NB4 (cell line): ENCODE results near the gene PEF1.
"Not testable (repeated sequence)": the region's sequence is repeated elsewhere in the genome, so short reads cannot be mapped to it uniquely, and the experiment has no call there.

ENCODE experiments used
- DNase-seq: peaks from one replicate; pipeline ENCODE4 v3.0.0; 2010; ENCODE audit warnings: low read depth
- H3K4me3 ChIP-seq: one replicate; pipeline ENCODE4 v1.5.1; 2011; ENCODE audit warnings: mild to moderate bottlenecking, low read depth, low read length, moderate library complexity
- CTCF ChIP-seq: IDR thresholded peaks from one replicate; pipeline ENCODE4 v1.5.1; 2012; ENCODE audit warnings: low read depth, low read length
- MAX ChIP-seq: IDR thresholded peaks from 2 replicates; pipeline ENCODE4 v1.6.1; 2011; ENCODE audit warnings: low read depth, low read length
- MYC ChIP-seq: IDR thresholded peaks from 2 replicates; pipeline ENCODE4 v1.6.1; 2011; ENCODE audit warnings: low read depth, low read length
- POLR2A ChIP-seq: IDR thresholded peaks from 2 replicates; pipeline ENCODE4 v1.6.1; 2011; ENCODE audit warnings: mild to moderate bottlenecking; ENCODE audit not compliant: insufficient read length; ENCODE audit errors: extremely low read depth

PEF1 gene

GRCh38 chr1:31588751-31589515, 55.7 kb downstream of the PEF1 start:
- no peak for DNase-seq
- TF ChIP-seq CTCF: no peak
- no peak for TF ChIP-seq MYC
- no peak for TF ChIP-seq POLR2A
- TF ChIP-seq MAX: no peak
- H3K4me3 ChIP-seq: no peak overlapping the region

GRCh38 chr1:31587720-31588423, 56.8 kb downstream of the PEF1 start:
- DNase-seq: peak; percentile 54
- TF ChIP-seq POLR2A (no peak), CTCF (peak; percentile 86)
- no peak overlapping the region for H3K4me3 ChIP-seq

GRCh38 chr1:31587328-31587699, 57.4 kb downstream of the PEF1 start:
- H3K4me3 ChIP-seq, DNase-seq: not testable (repeated sequence)

- no peak for TF ChIP-seq MYC
- no peak for TF ChIP-seq POLR2A
- no peak for TF ChIP-seq CTCF
- TF ChIP-seq MAX: no peak
- H3K4me3 ChIP-seq: no peak overlapping the region
- no peak for DNase-seq
These were observed 58.0 kb downstream of the PEF1 start for GRCh38 chr1:31586376-31587327.

GRCh38 chr1:31585736-31586365, 58.8 kb downstream of the PEF1 start:
- no peak overlapping the region for H3K4me3 ChIP-seq
- no peak for DNase-seq
- TF ChIP-seq CTCF: no peak
- no peak for TF ChIP-seq MAX
- TF ChIP-seq MYC: no peak
- TF ChIP-seq POLR2A: no peak
